Keratinocyte (primary cell): ENCODE measurements around the gene CDKL4.

Experiments
- EZH2 ChIP-seq: IDR thresholded peaks from one replicate; pipeline ENCODE4 v1.6.1; 2012; ENCODE audit warnings: inconsistent platforms, mild to moderate bottlenecking, low read length, moderate library complexity
- TF ChIP-seq, protein P1 (sequence below), 3 experiments: IDR thresholded peaks in 1 of 3; conservative IDR thresholded peaks in 1 of 3; optimal IDR thresholded peaks in 1 of 3; 2 replicates in 2 of 3; 3 replicates in 1 of 3; pipeline versions ENCODE3 to v1.5.1; 2011; ENCODE audit warnings: low read length in 3 of 3, mild to moderate bottlenecking in 3 of 3, moderate library complexity in 2 of 3, control low read depth in 1 of 3, inconsistent platforms in 1 of 3; ENCODE audit not compliant: insufficient read depth in 2 of 3; ENCODE audit errors: extremely low read depth in 1 of 3

DNA sequence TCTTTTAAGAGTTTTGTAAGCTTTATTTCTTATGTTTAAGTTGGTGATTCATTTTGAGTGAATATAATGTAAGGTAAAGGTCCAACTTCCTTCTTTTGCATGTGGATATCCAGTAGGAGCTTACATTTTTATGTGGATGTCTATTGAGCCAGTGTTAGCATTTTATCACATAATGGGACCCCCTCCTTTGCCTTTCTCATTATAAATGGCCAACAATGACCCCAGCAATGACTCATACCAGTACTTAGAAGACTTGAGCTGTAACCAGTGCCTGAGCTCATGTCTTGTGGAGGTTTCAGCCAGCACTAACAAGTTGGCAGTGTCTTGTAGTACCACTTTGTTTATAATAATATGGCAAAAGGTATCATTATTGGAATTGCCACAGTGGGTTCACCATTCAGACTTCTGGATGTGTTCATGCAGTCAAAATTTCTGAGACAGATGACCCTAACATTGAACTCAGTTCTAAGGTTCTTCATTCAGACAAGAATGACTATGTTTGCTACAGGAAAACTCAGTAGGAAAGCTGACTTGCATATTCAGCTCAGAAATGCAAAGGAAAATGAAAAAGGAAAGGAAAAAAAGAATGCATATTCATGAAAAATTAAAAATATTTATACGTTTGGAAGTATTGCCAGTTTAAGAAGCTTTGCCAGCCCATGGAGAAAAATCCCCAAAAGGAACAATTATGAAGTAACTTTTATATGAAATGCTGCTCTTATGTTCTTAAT is 41.0 kb downstream of the CDKL4 start:
- TF ChIP-seq, protein P1, sequence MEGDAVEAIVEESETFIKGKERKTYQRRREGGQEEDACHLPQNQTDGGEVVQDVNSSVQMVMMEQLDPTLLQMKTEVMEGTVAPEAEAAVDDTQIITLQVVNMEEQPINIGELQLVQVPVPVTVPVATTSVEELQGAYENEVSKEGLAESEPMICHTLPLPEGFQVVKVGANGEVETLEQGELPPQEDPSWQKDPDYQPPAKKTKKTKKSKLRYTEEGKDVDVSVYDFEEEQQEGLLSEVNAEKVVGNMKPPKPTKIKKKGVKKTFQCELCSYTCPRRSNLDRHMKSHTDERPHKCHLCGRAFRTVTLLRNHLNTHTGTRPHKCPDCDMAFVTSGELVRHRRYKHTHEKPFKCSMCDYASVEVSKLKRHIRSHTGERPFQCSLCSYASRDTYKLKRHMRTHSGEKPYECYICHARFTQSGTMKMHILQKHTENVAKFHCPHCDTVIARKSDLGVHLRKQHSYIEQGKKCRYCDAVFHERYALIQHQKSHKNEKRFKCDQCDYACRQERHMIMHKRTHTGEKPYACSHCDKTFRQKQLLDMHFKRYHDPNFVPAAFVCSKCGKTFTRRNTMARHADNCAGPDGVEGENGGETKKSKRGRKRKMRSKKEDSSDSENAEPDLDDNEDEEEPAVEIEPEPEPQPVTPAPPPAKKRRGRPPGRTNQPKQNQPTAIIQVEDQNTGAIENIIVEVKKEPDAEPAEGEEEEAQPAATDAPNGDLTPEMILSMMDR (optimal IDR thresholded peaks at IDR 0.05 in 1 of 3, IDR thresholded peaks at IDR 0.05 in 1 of 3, conservative IDR thresholded peaks at IDR 0.05 in 1 of 3; ENCODE audit: extremely low read depth in 1 of 3, insufficient read depth in 2 of 3, low read length in 3 of 3): no peak
- no peak for TF ChIP-seq EZH2
